HUES6 (cell line): Measurements from ENCODE around the gene LRCH2.

Source experiments
- H3K27ac ChIP-seq: 2 replicates; pipeline ENCODE4 v1.7.0; 2013; ENCODE audit warnings: low read depth, mild to moderate bottlenecking, low read length, inconsistent platforms
- H3K27me3 ChIP-seq: 2 replicates; pipeline ENCODE4 v1.6.1; 2013; ENCODE audit warnings: low read length; ENCODE audit not compliant: control insufficient read depth, insufficient read depth
- H3K36me3 ChIP-seq: 2 replicates; pipeline ENCODE4 v1.6.1; 2013; ENCODE audit warnings: low read length; ENCODE audit not compliant: control insufficient read depth, insufficient read depth
- H3K4me1 ChIP-seq: 2 replicates; pipeline ENCODE4 v1.6.1; 2013; ENCODE audit warnings: low read length; ENCODE audit not compliant: control insufficient read depth, insufficient read depth
- H3K4me3 ChIP-seq: 2 replicates; pipeline ENCODE4 v1.5.1; 2013; ENCODE audit warnings: low read depth, low read length
- H3K9ac ChIP-seq: one replicate; pipeline ENCODE4 v1.6.1; 2013; ENCODE audit warnings: mild to moderate bottlenecking, low read length
- H3K9me3 ChIP-seq: 2 replicates; pipeline ENCODE4 v1.6.1; 2013; ENCODE audit warnings: low read depth, low read length; ENCODE audit not compliant: control insufficient read depth, insufficient read depth

Gene LRCH2

DNA sequence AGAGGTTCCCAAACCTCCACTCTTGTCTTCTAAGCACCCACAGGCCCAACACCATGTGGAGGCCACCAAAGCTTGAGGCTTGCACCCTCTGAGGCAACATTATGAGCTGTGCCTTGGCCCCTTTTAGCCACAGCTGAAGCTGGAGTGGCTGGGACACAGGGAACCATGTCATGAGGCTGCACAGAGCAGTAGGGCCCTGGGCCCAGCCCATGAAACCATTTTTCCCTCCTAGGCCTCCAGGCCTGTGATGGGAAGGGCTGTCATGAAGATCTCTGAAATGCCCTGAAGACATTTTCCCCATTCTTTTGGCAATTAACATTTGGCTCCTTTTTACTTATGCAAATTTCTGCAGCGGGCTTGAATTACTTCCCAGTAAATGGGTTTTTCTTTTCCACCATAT is 29.9 kb downstream of the LRCH2 start:
- Histone ChIP-seq H3K4me3 (no peak overlapping the region), H3K27ac (no peak overlapping the region), H3K9me3 (peaks cover 45% of the 10 kb centered on the region), H3K27me3 (peaks cover 3% of the 10 kb centered on the region; the same call in 1 of the 2 replicates), H3K4me1 (no peaks in the 10 kb centered on the region), H3K36me3 (no peaks in the 10 kb centered on the region), H3K9ac (no peak overlapping the region)

- no peak overlapping the region for H3K4me3 ChIP-seq
- H3K9me3 ChIP-seq: peaks cover 29% of the 10 kb centered on the region
- no peak overlapping the region for H3K9ac ChIP-seq
- peaks cover 2% of the 10 kb centered on the region; the same call in 1 of the 2 replicates for H3K27me3 ChIP-seq
- peaks cover 3% of the 10 kb centered on the region; the same call in 1 of the 2 replicates for H3K36me3 ChIP-seq
- no peaks in the 10 kb centered on the region for H3K4me1 ChIP-seq
- no peak overlapping the region for H3K27ac ChIP-seq
Observed at GRCh38 chrX:115192244-115192700, 41.6 kb downstream of the LRCH2 start.

- Histone ChIP-seq H3K27me3 (peaks cover 1% of the 10 kb centered on the region; the same call in 1 of the 2 replicates), H3K9me3 (peaks cover 29% of the 10 kb centered on the region), H3K36me3 (peaks cover 3% of the 10 kb centered on the region; the same call in 1 of the 2 replicates), H3K27ac (no peak overlapping the region), H3K4me3 (no peak overlapping the region), H3K9ac (no peak overlapping the region), H3K4me1 (no peaks in the 10 kb centered on the region)
Observed at GRCh38 chrX:115191490-115192243, 42.2 kb downstream of the LRCH2 start.

DNA sequence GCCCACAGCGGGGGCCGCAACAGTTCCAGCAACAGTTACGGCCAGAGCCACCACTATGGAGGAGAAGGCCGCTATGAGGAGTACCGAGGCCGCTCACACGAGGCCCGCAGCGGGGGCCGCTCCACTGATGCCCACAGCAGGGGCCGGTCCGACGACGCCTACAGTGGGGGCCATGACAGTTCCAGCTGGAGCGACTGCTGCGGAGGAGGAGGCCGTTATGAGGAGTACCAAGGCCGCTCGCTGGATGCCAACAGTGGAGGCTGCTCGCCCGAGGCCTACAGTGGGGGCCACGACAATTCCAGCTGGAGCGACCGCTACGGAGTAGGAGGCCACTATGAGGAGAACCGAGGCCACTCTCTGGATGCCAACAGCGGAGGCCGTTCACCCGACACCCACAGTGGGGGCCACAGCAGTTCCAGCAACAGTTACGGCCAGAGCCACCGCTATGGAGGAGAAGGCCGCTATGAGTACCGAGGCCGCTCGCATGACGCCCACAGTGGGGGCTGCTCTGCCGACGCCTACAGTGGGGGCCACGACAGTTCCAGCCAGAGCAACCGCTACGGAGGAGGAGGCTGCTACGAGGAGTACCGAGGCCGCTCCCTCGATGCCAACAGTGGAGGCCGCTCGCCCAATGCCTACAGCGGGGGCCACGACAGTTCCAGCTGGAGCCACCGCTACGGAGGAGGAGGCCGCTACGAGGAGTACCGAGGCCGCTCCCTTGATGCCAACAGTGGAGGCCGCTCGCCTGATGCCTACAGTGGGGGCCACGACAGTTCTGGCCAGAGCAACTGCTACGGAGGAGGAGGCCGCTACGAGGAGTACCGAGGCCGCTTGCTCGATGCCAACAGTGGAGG is 43.0 kb downstream of the LRCH2 start:
- peaks cover 29% of the 10 kb centered on the region for H3K9me3 ChIP-seq
- no peak overlapping the region for H3K9ac ChIP-seq
- H3K4me3 ChIP-seq: no peak overlapping the region
- no peaks in the 10 kb centered on the region for H3K4me1 ChIP-seq
- H3K36me3 ChIP-seq: peaks cover 3% of the 10 kb centered on the region; the same call in 1 of the 2 replicates
- H3K27me3 ChIP-seq: no peaks in the 10 kb centered on the region; the same call in 1 of the 2 replicates
- no peak overlapping the region for H3K27ac ChIP-seq

DNA sequence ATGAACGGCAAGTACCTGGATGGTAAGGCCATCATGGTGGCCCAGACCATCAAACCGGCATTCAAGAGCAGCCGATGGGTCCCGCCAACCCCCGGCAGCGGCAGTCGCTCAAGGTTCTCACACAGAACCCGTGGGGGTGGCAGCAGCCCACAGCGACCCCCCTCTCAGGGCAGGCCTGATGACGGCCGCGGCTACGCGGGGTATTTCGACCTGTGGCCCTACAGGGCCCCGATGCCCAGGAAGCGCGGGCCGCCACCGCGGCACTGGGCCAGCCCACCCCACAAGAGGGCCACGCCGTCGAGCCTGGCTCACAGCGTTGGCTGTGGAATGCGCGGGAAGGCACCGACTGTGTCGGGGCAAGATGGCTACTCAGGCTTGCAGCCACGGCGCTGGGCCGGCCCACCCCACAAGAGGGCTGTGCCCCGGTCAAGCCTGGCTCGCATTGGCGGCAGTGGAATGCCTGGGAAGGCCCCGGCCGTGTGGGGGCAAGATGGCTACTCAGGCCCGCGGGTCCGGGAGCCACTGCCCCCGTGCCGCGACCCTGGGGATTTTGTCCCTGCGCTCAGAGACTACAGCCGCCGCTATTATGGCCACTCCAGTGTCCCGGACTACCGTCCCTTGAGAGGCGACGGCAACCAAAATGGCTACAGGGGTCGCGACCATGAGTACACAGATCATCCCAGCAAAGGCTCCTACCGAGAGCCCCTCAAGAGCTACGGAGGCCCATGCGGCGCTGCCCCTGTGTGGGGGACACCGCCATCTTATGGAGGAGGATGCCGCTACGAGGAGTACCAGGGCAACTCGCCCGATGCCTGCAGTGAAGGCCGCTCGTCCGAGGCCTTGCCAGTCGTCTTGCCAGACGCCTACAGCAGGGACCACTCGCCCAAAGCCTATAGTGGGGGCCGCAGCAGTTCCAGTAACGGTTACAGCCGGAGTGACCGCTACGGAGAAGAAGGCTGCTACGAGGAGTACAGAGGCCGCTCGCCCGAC is 44.0 kb downstream of the LRCH2 start:
- Histone ChIP-seq H3K27me3 (no peaks in the 10 kb centered on the region; the same call in 1 of the 2 replicates), H3K4me3 (no peak overlapping the region), H3K36me3 (peaks cover 3% of the 10 kb centered on the region; the same call in 1 of the 2 replicates), H3K27ac (no peak overlapping the region), H3K4me1 (no peaks in the 10 kb centered on the region), H3K9me3 (peaks cover 29% of the 10 kb centered on the region), H3K9ac (no peak overlapping the region)

GRCh38 chrX:115189110-115189509 is 44.8 kb downstream of the LRCH2 start, which contains the start of gene RBMXL3:
Gene RBMXL3 (plus strand): TSS chrX:115189410. CDS start chrX:115189442, 32 bp downstream.
- H3K9me3 ChIP-seq: peaks cover 29% of the 10 kb centered on the region
- H3K9ac ChIP-seq: no peak within 1 kb of the TSS
- peaks cover 3% of the 10 kb centered on the region; the same call in 1 of the 2 replicates for H3K36me3 ChIP-seq
- H3K27me3 ChIP-seq: no peaks in the 10 kb centered on the region; the same call in 1 of the 2 replicates
- H3K4me3 ChIP-seq: no peak within 1 kb of the TSS
- no peak within 1 kb of the TSS for H3K27ac ChIP-seq
- H3K4me1 ChIP-seq: no peaks in the 10 kb centered on the region

DNA sequence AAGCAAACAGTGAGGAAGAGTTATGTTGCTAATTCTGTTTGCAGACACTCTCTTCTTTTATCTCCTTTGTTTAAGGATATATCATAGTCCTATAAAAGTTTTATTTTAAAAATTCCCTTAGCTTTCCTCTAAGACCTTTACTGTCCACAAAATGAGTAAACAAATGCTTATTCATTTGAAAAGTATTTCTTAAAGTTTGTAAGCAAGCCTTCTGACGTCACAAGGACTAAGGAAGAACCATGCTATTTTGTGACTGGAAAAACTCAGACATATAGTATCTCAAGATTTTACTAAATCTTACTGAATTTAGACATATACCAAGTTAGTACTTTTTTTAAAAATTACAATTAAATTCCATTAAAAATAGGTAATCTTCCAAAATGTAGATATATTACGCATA is 49.9 kb downstream of the LRCH2 start:
- H3K4me1 ChIP-seq: peaks cover 2% of the 10 kb centered on the region
- peaks cover 2% of the 10 kb centered on the region; the same call in 1 of the 2 replicates for H3K27me3 ChIP-seq
- H3K9ac ChIP-seq: no peak overlapping the region
- H3K36me3 ChIP-seq: no peaks in the 10 kb centered on the region
- H3K27ac ChIP-seq: no peak overlapping the region
- H3K9me3 ChIP-seq: no peaks in the 10 kb centered on the region
- no peak overlapping the region for H3K4me3 ChIP-seq

DNA sequence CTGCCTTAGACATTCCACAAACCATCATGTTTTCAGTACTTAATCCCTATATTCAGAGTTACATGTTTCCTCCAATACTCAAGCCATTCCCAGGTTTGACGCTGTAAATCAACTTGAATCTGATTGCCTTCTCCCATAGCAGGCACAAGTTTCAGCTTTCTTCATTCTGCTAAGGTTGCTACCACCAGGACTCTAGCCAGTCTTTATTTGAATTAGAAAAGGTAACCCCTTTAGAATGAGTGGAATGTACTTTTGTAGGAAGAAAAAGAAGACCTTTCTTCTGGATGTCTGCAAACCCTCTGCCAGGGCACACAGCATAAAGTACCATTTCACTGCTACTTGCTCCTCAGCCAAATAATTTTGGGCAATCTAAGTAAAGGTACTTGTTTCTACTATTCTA is 55.4 kb downstream of the LRCH2 start:
- no peak overlapping the region for H3K4me3 ChIP-seq
- peaks cover 17% of the 10 kb centered on the region for H3K4me1 ChIP-seq
- H3K9ac ChIP-seq: no peak overlapping the region
- peaks cover 32% of the 10 kb centered on the region for H3K27me3 ChIP-seq
- no peaks in the 10 kb centered on the region for H3K9me3 ChIP-seq
- no peak overlapping the region for H3K27ac ChIP-seq
- H3K36me3 ChIP-seq: no peaks in the 10 kb centered on the region

DNA sequence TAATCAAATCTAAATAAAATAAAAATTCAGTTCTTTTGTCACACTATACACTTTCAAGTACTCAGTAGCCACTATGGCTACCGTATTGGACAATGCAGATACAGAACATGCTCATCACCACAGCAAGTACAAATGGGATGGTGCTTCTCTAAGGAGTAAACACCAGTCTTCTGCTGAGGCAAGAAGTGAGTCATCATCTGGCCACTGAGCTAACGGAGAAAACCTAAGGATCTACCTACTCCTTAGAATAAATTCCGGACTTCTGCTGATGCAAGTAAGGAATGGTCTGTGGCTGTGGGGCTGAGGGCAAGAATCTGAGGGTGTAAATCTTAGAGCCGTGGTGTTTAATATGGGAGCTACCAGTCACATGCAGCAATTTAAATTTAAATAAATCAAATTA is 56.0 kb downstream of the LRCH2 start:
- Histone ChIP-seq H3K27me3 (peaks cover 34% of the 10 kb centered on the region), H3K27ac (no peak overlapping the region), H3K36me3 (no peaks in the 10 kb centered on the region), H3K9ac (no peak overlapping the region), H3K4me3 (no peak overlapping the region), H3K4me1 (peaks cover 20% of the 10 kb centered on the region), H3K9me3 (no peaks in the 10 kb centered on the region)

GRCh38 chrX:115174548-115174947 is 59.3 kb downstream of the LRCH2 start:
- Histone ChIP-seq H3K27ac (no peak overlapping the region), H3K4me3 (no peak overlapping the region), H3K9ac (no peak overlapping the region), H3K27me3 (peaks cover 53% of the 10 kb centered on the region), H3K36me3 (no peaks in the 10 kb centered on the region), H3K9me3 (no peaks in the 10 kb centered on the region), H3K4me1 (peaks cover 23% of the 10 kb centered on the region)
